Body of pancreas (tissue), 4 donors: Measurements from ENCODE around the gene DPYD. TPM values are rescaled to one million over a fixed set of nuclear protein-coding genes. Genes with fewer than 3 reads are reported as not detected.

Experiments
- ATAC-seq: fragments of 150-250 bp; one replicate; pipeline ENCODE4 v1.9.1; 2016
- DNase-seq, 4 donors: peaks; one replicate each; pipeline ENCODE4 v3.0.0-alpha.2; 2019
- H3K27ac ChIP-seq, 4 donors: fragments of 200-600 bp; sonication (generic); 1 replicate in 3 of 4; 2 replicates in 1 of 4; pipeline versions ENCODE4 v1.5.1 to v1.6.1; 2016 to 2019; ENCODE audit warnings: mild to moderate bottlenecking in 1 of 4, mixed read lengths in 1 of 4, moderate library complexity in 1 of 4
- H3K27me3 ChIP-seq, 2 donors: fragments of 200-600 bp; sonication (generic); one replicate each; pipeline ENCODE4 v1.6.0; 2016; ENCODE audit warnings: mild to moderate bottlenecking in 1 of 2
- H3K36me3 ChIP-seq, 2 donors: fragments of 200-600 bp; sonication (generic); replicated peaks in 1 of 2; 2 replicates each; pipeline ENCODE4 v1.5.1; 2016; ENCODE audit warnings: low read depth in 2 of 2; ENCODE audit not compliant: insufficient read depth in 1 of 2
- H3K4me1 ChIP-seq: fragments of 200-600 bp; sonication (generic); one replicate; pipeline ENCODE4 v1.6.0; 2016
- H3K4me3 ChIP-seq, 2 donors: fragments of 200-600 bp; sonication (generic); 1 replicate in 1 of 2; 2 replicates in 1 of 2; pipeline ENCODE4 v1.5.1; 2016 to 2019
- H3K9me3 ChIP-seq, 3 donors: fragments of 200-600 bp; sonication (generic); 1 replicate in 2 of 3; 2 replicates in 1 of 3; pipeline ENCODE4 v1.5.1; 2016
- CTCF ChIP-seq, 7 experiments: fragments of 450-650 bp in 4 of 7; fragments of 200-600 bp in 3 of 7; sonication (generic) in 3 of 7; IDR thresholded peaks; one replicate each; pipeline ENCODE4 v1.5.1; 2016 to 2019; ENCODE audit warnings: antibody characterized with exemption in 7 of 7
- POLR2A ChIP-seq, 3 donors: fragments of 450-650 bp; IDR thresholded peaks; one replicate each; pipeline ENCODE4 v1.6.1; 2016; ENCODE audit warnings: antibody characterized with exemption in 3 of 3, mild to moderate bottlenecking in 2 of 3
- WGBS, 2 donors: methylation state at CpG; one replicate each; pipeline ENCODE4 v1.1.5; 2017; 5-methylcytosine and 5-hydroxymethylcytosine counted together
- intact Hi-C: fragments of 100-400 bp; cut with DNase I; formaldehyde crosslinking; loops from one replicate; pipeline ENCODE4 v1.15.1; 2023
- total RNA-seq, 2 donors: library from RNA; depleted of rRNA; stranded (reverse); fragments of >200 nt; gene quantifications; one replicate each; pipeline ENCODE4 v1.1.0, GENCODE V29; 2016

Gene DPYD
- total RNA-seq, 2 donors from 2014 or later, result 13.8 to 17.1 TPM

GRCh38 chr1:97204468-97204867, 716.4 kb downstream of the DPYD start:
- Histone ChIP-seq H3K27me3 (no peaks in the 10 kb centered on the region), H3K27ac (no peak overlapping the region), H3K9me3 (no peaks in the 10 kb centered on the region), H3K4me3 (no peak overlapping the region), H3K36me3 (no peaks in the 10 kb centered on the region), H3K4me1 (no peaks in the 10 kb centered on the region)
- TF ChIP-seq POLR2A (IDR thresholded peaks at IDR 0.05) (no peak), CTCF (IDR thresholded peaks at IDR 0.05) (no peak)
- DNase-seq (no peak), ATAC-seq (no peak)
- intact Hi-C loops, result no loop called here
- 76 to 90% methylated on average over 1 of the region's 1 CpG for WGBS, 2 donors

GRCh38 chr1:97202481-97203380, 718.1 kb downstream of the DPYD start:
- 68 to 76% methylated on average over 5 of the region's 5 CpGs for WGBS, 2 donors
- H3K36me3 ChIP-seq, result no peaks in the 10 kb centered on the region
- H3K9me3 ChIP-seq, result no peaks in the 10 kb centered on the region
- H3K27ac ChIP-seq, result no peak overlapping the region
- H3K4me3 ChIP-seq, result no peak overlapping the region
- no peaks in the 10 kb centered on the region for H3K4me1 ChIP-seq
- DNase-seq (no peak), ATAC-seq (no peak)
- TF ChIP-seq POLR2A (IDR thresholded peaks at IDR 0.05) (no peak), CTCF (IDR thresholded peaks at IDR 0.05) (no peak)
- H3K27me3 ChIP-seq, result no peaks in the 10 kb centered on the region
- intact Hi-C loops, result no loop called here

GRCh38 chr1:97201641-97202040, 719.2 kb downstream of the DPYD start:
- ATAC-seq (no peak), DNase-seq (no peak)
- H3K36me3 ChIP-seq, result no peaks in the 10 kb centered on the region
- no peak overlapping the region for H3K27ac ChIP-seq
- H3K4me1 ChIP-seq, result no peaks in the 10 kb centered on the region
- no peak overlapping the region for H3K4me3 ChIP-seq
- intact Hi-C loops, result no loop called here
- no peaks in the 10 kb centered on the region for H3K27me3 ChIP-seq
- TF ChIP-seq POLR2A (IDR thresholded peaks at IDR 0.05) (no peak), CTCF (IDR thresholded peaks at IDR 0.05) (no peak)
- no peaks in the 10 kb centered on the region for H3K9me3 ChIP-seq
- WGBS, 2 donors, result 94% methylated on average over 3 of the region's 3 CpGs

GRCh38 chr1:97200595-97200994, 720.2 kb downstream of the DPYD start:
- intact Hi-C loops, result no loop called here
- WGBS, 2 donors, result 72 to 82% methylated on average over 2 of the region's 2 CpGs

More at GRCh38 chr1:97200595-97200994, 720.2 kb downstream of the DPYD start:
- no peak for DNase-seq
- Histone ChIP-seq H3K27me3 (no peaks in the 10 kb centered on the region), H3K4me1 (no peaks in the 10 kb centered on the region), H3K9me3 (no peaks in the 10 kb centered on the region), H3K4me3 (no peak overlapping the region), H3K27ac (no peak overlapping the region), H3K36me3 (no peaks in the 10 kb centered on the region)
- no peak for TF ChIP-seq POLR2A (IDR thresholded peaks at IDR 0.05)
- no peak for TF ChIP-seq CTCF (IDR thresholded peaks at IDR 0.05)
- no peak for ATAC-seq
